GM19395 (cell line): ENCODE results near the gene CPXM1.
"Not testable (repeated sequence)": the region's sequence is repeated elsewhere in the genome, so short reads cannot be mapped to it uniquely, and the experiment has no call there.

Experiments used
- ATAC-seq: cut with Tn5 transposase; IDR thresholded peaks from one replicate; pipeline ENCODE4 v1.9.1; 2021; ENCODE audit warnings: mild to moderate bottlenecking, moderate library complexity; ENCODE audit not compliant: unreplicated experiment

Gene CPXM1

GRCh38 chr20:2770091-2770490, 30.3 kb downstream of the CPXM1 start:
- not testable (repeated sequence) for ATAC-seq

- no peak for ATAC-seq
These were observed 31.8 kb downstream of the CPXM1 start for GRCh38 chr20:2768632-2769015.

GRCh38 chr20:2767768-2768631, 32.4 kb downstream of the CPXM1 start:
- no peak for ATAC-seq

GRCh38 chr20:2763186-2763585, 37.2 kb downstream of the CPXM1 start:
- ATAC-seq = no peak

- no peak for ATAC-seq
These were observed 37.8 kb downstream of the CPXM1 start for GRCh38 chr20:2762578-2763131.

- ATAC-seq = no peak
These were observed 38.5 kb downstream of the CPXM1 start for GRCh38 chr20:2761885-2762284.

GRCh38 chr20:2760952-2761305, 39.5 kb downstream of the CPXM1 start:
- ATAC-seq = no peak

GRCh38 chr20:2760297-2760951, 40.0 kb downstream of the CPXM1 start:
- ATAC-seq = no peak

- no peak for ATAC-seq
These were observed 40.7 kb downstream of the CPXM1 start for GRCh38 chr20:2759603-2760296.

- no peak for ATAC-seq
These were observed 41.3 kb downstream of the CPXM1 start for GRCh38 chr20:2759143-2759542.

- no peak for ATAC-seq
These were observed 42.5 kb downstream of the CPXM1 start for GRCh38 chr20:2757969-2758368.

- ATAC-seq = no peak
These were observed 43.4 kb downstream of the CPXM1 start for GRCh38 chr20:2757001-2757400.

GRCh38 chr20:2756056-2756611, 44.3 kb downstream of the CPXM1 start:
- no peak for ATAC-seq

GRCh38 chr20:2755451-2756055, 44.9 kb downstream of the CPXM1 start:
- no peak for ATAC-seq

- ATAC-seq = no peak
These were observed 46.0 kb downstream of the CPXM1 start for GRCh38 chr20:2754424-2754823.

- ATAC-seq = no peak
These were observed 46.9 kb downstream of the CPXM1 start for GRCh38 chr20:2753461-2754040.

GRCh38 chr20:2752567-2753460, 47.6 kb downstream of the CPXM1 start:
- ATAC-seq = no peak

- ATAC-seq = no peak
These were observed 48.4 kb downstream of the CPXM1 start for GRCh38 chr20:2751878-2752566.

- ATAC-seq = no peak
These were observed 49.0 kb downstream of the CPXM1 start for GRCh38 chr20:2751347-2751877.
